HG02798 (cell line): ENCODE data around the gene EPHB1.

Experiments used
- ATAC-seq: cut with Tn5 transposase; IDR thresholded peaks from one replicate; pipeline ENCODE4 v1.9.1; 2021; ENCODE audit warnings: mild to moderate bottlenecking; ENCODE audit not compliant: unreplicated experiment, poor library complexity

EPHB1 gene

DNA sequence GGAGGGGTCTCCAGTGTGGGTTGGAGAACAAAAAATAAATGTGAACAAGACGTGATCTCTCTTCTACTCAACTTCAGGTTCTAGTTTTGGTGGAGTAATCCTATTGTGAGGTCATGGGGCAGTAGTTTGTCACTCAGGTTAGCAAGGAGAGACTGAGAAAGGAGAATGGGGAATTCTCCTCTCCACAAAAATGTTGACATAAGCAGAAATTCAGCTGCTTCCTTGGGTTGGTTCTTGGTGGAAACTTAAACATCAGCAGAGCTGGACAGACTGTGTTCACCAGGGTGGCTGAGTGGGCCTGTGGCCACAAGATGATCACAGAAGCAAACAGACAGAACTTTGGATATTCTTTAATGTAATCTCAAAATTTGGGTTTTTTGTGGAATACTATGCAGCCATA, 78.7 kb downstream of the EPHB1 start:
- ATAC-seq = no peak

DNA sequence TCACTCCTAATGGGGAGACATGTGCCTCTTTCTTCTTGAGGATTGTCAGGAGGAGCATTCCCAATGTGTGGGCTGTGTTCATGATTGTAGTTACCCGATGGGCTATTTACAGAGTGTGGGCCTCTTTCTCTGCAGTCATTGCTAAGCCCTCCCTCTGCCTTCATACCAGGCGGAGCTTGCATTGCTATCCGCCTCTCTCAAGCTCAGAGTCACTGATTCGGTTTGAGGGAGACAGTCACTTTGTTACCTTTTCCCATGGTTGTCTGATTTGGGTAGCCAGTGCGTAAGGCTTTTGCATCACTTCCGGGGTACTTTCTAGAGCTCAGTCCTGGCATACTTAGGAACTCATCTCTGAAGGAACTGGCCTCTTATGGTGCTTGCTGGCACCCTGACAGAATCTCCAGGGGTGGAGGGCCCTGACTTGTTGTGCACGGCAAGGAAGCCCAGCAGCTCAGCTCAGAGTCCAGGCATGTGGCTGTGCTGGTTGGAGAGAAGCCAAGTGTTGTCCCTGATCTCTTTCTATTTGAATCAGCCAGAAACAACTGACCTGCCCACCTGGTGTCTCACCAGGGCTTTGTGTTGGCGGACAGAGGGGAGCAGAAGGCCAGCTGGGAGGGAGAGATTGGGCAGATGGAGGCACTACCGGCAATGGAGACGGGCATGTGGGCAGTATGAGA, 79.8 kb downstream of the EPHB1 start:
- ATAC-seq = no peak

DNA sequence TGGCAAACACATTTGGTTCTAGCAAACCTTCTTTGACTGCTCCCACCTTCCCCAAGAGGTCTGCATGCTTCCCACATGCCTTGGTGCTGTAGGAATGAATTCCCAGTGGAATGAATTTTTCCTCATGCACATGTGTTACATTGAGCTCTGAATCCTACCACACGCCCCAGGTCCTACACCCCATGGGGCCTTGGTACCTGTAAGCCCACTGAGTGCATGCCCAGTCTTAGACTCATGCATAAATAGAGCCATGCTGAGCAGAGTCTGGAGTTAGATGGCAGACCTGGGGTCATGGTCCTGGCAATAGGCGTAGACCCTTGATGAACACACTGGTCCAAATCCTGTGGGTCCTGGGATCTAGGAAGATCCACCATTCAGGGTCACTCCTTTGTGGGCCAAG, 81.8 kb downstream of the EPHB1 start:
- no peak for ATAC-seq

DNA sequence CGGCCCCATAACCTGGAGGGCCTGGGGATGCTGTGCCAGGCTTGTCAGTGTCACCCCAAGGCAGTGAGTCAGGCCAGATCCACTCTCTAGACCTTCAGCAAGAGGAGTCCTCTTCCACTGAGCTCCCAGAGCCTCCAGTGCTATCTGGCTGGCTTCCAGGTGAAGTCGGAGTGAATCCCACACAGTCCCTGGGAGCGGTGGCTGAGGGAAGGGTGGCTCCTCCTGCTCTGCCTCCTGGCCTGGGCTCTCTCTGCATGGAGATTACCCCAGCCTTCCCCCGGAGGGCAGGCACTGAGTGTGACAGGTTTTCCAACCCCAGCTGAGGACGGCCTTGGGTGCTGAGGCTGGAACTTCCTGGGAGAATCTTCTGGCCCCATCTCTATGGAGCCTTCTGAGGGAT, 82.7 kb downstream of the EPHB1 start:
- ATAC-seq = no peak

DNA sequence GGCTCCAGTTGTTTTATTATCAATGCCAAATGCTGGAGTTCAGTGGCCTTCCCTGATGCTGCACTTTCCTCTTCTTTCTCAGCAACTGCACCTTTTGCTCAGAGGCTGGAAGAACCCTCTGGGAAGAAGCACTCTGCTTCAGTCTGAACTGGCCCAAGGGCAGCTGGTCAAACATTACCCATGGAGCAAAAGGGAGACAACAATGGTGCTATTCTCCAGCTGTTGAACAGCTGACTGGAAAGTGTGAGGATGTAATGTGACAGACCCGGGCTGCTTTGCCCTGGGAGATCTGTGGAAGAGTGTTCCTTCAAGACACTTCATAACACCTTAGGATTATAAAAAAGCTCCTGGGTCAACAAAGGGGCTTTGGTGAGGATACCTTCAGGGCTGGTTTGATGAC, 84.9 kb downstream of the EPHB1 start:
- no peak for ATAC-seq

DNA sequence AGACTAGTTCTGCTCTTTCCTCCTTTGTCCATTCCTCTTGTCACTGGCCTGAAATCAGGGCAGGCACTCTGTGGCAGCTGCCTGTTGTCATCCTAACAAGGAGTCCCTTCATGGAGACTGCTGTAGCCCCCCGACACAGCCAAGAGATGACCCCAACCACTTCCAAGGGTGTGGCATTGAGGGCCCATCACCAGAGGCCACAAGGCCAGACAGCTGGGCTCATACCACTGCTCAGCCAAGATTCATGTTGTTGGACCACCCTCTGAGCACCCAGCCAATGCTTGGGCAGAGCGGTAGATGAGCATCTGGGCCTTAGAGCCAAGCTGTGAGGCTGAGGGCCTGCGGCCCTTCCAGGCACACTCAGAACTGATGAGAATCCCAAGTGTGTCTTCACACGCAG, 85.4 kb downstream of the EPHB1 start:
- ATAC-seq = no peak

DNA sequence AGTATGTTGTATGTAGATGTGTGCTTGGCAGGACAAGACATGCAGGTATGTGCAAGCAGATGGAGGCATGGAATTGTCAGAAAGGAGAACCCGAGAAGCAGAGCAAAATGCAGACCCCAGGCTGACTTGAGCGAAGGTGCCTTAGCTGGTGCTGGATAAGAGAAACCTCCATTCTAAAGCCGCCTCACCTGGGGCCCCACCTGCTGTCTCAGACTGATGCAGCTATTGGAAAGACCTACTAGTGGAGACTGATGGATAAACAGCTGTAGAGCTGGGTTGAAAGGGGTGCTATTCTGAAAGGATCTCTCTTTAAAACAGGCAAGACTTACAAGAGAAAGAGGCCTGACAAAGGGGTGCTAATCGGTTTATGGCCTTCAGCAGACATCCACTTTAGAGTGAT, 86.2 kb downstream of the EPHB1 start:
- ATAC-seq = no peak

DNA sequence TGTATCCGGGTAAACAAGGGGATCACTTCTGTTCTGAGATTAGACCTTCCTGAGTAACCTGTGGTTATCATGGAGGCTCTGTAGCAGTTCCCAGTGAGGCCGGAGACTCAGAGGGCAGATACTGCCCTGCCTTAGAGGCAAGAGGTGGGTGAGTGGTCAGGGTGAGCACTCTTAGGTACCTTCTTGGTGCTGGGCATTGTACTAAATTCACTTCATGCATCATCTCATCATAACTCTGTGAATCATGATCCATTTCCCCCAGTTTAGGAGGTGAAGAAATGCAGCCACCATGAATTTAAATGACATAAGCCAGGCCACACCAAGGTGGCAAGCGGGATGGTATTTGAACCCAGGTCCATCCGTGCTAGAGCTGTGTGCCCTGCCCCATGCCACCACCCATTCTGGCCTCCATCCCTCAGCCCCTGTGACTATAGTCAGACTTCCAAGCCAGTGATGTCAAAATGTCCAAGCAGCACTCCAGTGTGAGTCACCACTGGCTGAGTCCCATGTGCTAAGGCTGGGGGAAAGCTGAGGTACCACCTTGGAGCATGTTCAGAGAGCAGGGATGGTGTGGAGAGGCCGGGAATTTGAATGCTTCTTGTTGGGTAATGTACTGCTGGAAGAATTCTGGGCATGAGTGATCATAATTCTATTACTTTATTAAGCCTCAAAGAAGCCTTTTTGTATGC, 88.8 kb downstream of the EPHB1 start:
- ATAC-seq = no peak

DNA sequence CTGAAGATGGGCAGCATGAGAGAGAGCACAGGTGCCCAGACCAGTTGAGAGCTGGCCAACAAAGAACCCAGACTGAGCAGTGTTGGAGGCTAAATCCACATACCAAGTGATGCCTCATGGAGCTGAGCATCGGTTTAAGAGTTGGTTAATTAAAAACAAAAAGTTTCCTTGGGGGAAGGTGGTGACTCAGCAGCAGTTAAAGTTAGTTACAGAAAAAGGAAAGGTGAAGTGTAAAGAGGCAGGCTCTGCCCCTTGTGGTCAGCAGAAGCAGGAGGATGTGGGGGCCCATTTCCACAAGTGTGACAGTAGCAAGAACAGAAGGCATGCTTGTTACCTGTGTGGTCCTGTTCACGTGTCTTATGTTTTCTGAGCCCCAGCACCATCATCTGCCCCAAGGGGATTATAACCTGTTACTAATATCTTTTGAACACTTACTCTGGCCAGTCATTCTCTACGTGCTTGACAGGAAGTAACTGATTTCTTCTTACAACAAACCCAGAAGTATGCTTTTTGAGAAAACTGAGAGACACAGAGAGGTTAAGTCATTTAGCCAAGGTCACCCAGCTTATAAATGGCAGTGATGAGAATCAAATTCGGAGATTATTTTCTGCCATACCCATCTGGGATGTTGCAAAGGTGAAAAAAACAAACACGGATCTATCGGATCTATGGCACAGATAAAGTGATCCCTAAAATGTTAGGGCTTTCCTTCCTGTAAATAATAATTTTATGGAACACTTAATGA, 91.0 kb downstream of the EPHB1 start:
- peak; percentile 80 for ATAC-seq

DNA sequence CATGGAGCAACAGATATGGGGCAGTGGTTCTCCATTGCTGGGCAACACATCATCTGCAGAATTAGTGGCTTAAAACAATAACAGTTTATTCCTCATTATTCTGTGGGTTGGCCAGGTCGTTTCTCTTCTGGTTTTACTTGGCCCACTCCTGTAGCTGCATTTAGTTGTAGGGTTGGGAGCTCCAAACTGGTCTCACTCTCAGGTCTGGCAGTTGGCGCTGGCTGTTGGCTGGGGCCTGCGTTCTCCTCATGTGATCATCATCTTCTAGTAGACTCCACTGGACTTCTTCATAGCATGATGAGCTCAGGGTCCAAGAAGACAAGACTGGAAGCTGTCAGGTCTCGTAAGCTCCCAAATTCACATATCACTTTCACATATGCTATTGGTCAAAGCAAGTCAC, 91.9 kb downstream of the EPHB1 start:
- no peak for ATAC-seq

DNA sequence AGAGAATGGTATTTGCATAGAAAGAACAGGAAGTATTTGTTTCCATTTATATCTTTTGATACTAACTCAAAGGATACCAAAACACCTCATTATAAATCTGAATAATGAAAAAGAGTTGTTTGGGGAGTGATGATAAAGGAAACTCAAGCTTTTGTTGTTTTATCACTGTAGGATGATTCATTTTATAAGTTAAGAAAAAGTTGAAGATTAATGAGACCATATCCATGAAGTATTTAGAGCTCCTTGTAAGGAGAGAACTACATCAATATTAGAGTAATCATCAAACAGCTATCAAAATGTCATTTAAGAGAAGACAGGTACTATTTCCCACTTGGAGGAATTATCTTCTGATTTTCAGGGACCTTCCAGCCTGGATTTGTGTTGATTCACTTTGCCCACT, 92.5 kb downstream of the EPHB1 start:
- no peak for ATAC-seq

DNA sequence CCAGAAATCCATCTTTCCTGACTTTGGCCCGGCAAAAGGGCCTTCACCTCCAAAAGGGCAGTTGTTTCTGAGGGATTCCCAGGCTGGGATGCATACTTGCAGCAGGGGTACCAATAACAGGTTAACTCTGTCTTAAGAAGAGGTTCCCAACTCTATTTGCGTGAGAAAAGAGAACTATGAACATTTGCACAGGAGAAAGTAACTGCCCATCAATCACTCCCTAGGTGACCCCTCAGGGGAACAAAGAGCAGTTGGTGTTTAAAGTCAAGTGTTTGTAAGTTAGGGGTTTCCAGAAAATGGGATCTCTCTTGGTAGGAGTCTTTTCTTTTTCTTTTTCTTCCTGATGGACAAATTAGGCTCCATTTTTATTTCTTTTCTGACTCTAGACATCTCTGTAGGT, 97.3 kb downstream of the EPHB1 start:
- ATAC-seq = no peak

DNA sequence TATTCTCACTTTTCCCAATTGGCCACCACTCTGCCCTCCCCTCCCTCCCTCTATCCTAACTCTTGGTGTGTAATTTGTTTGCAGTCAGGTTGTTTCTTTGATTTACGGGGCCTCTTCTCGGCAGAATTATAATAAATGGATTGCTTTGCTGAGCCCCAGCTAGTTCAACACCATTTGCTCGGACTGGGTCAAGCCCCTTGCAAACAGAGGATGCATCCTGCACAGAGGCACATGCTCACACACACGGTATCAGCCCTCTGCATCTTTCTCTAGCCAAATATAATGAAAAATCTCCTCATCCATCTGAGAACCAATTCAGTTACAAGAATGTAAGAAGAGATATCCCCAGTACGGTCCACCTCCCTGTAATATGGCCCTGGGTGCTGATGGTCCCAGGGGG, 97.7 kb downstream of the EPHB1 start:
- no peak for ATAC-seq

DNA sequence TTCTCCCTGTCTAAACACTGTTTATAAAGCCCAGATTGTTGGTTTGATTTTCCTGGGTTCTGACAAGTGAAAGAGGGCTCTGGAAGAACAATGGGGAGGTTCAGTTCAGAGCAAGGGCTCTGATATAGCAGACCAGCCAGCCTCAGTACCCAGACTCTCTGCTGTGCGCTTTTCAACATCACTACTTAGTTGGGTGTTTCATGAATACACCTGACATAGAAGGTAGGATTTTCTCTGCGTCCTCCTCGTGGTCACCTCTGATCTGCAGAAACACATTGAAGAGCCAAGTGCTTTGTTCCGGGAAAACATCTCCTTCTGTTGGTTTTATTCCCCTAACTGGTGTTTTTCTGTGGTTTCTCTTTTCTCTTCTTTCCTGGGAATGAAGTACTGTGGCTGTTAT, 99.5 kb downstream of the EPHB1 start:
- ATAC-seq = no peak

DNA sequence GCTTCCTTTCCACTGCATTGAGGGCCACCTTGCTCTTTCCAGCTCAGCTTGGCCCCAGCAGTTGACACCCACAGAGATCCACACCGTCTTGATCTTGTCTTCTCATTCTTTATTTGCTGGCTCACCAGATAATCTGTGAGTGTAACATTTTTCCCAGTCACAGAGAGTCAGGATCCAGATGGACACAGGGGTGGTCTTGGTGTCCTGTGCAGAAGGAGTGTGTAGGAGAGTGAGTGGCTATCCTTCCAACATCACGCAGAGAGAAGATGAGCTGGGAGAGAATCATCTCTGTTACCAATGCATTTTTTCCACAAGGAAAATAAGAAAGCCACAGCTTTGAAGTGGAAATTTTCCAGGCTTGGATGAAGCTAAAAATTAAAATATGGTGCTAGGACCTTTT, 100.1 kb downstream of the EPHB1 start:
- ATAC-seq = no peak

DNA sequence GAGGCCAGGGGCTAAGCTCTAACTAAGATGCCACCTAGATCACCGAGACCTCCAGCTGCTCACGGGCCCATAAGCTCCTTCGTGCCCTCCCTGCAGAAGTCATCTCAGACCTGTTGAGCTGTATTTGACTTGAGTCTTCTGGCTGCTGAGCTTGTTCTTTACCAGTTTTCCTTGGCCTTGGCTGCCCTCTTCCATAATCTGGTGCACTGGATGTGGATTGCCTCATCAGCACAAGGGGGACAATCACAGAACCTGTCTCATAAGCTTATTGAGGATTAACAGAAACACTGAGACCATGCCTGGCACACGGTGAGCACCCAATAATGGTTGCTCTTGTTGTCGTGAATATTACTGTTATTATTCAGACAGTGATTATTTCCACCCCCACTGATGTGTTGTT, 101.1 kb downstream of the EPHB1 start:
- ATAC-seq = no peak

DNA sequence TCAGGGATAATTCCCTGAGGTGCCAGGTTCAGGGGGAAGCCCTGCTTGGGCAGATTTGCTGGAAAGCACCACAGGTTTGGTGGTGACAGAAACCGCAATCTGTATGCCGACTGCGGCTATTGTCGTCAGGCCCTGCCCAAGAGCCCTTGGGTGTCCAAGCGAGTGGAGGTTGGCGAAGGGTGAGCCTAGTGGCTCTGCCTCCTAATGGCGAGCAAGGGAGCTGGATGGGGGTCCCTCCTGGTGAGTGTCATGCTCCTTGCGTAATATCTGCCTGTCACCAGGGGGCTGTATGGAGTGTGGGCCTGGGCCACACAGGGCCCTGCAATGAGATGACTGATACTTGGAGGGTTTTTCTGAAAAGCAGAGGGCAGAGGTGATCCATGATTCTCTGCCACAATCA, 101.6 kb downstream of the EPHB1 start:
- no peak for ATAC-seq

DNA sequence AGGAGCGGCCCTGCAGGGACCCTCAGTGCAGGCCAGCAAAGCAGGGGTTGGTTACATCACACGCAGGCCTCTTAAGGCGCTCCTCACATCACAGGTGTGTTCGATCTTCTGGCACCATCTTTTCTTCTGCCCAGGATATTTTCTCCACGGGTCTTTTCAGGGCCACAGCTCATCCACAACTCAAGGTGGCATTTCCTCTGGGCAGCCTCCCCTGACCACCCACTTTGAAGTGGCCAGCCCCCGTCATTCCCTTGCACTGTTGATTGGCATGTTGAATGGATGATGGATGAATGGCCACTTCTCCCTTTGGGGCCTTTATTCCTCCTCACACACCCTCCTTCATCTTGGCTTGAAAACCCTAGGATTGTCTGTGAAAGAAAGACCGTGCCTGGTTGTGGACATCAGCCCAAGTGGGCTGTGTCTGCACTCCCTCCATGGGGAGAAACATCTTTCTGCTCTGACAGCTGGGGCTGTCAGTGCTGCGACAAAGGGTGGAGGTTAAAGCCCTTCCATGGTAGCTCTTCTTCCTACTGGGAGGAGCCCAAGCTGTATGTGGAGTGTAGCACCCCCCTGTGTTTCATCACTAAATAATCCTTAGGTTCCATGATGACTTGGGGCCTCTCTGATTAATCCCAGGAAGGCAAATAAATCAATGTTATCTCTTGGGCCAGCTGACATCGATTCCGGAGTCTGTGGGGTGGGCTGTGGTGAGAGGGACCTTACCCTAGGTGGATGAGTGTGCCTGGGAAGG, 102.5 kb downstream of the EPHB1 start:
- no peak for ATAC-seq

DNA sequence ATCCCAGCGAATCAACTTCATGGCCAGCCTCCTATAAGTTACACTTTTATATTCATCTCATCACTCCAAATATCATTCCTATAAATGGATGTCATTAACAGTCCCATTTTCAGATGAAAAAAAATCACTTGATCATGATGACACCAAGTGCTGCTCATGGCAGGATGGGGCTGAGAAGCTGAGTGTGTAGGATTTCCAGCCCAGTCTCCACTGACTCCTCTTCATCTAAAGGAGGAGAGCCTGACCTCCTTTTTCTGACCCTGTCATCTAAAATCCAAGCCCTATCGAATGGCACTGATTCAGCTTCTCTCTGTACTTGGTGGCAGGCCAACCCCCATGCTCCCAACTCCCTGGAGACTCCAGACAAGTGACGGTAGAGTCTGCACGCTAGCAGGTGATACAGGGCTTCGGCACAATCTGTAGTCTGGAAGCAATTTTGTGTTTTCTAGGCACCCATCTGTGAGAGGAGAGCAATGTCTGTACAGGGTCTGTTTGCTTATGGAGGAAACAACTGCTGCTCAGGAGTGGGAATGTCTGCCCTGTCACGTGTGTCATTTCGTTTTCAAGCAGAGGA, 103.2 kb downstream of the EPHB1 start:
- no peak for ATAC-seq

DNA sequence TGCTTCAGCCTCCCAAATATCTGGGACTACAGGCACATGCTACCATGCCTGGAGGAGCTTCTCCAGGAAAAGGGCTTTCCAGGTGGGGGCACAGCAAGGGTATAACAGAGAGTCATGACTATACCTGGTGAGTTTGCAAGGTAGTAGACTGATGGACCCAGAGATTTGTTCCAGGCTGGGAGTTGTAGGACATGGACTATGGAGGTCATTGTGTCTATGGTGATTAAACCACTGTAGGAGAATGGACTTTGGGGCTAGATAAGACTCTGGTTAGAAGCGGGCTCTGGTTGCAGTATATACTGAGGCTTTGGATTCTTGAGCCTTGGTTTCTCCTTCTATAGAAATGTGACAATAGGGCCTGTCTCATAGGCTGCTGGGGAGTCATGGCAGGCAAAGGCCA, 104.7 kb downstream of the EPHB1 start:
- no peak for ATAC-seq

DNA sequence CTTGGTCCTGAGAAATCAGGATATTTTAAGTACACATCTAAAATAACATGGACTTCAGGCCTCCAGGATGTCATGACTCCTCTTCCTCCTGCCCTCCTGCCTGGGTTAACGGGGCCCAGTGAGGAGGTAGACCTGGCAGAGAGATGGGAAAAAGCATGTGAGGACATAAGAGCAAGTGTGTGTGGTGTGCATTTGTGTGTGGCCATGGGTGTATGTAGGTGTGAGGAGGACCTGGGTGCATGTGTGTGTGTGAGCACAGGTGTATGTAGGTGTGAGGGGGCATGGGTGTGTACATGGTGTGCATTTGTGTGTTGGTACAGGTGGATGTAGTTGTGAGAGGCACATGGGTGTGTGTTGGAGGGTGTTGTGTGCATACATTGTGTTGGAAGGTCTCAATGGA, 105.4 kb downstream of the EPHB1 start:
- ATAC-seq = no peak
